ENCODE data around the gene SLC35F1.

The SLC35F1 gene

GRCh38 chr6:118103381-118104146 lies 196.5 kb downstream of the SLC35F1 start:
- DNase-seq: no peak

GRCh38 chr6:118122161-118122725 lies 215.2 kb downstream of the SLC35F1 start:
- peak in 6 of 56 donors; percentile 5 to 26 (median 11) for DNase-seq

- no peak for DNase-seq
Measured at GRCh38 chr6:118122801-118123200, 215.7 kb downstream of the SLC35F1 start.

- no peak for DNase-seq
Measured at GRCh38 chr6:118123503-118124037, 216.5 kb downstream of the SLC35F1 start.

- no peak for DNase-seq
Measured at GRCh38 chr6:118124851-118125250, 217.8 kb downstream of the SLC35F1 start.

GRCh38 chr6:118128755-118129154 lies 221.7 kb downstream of the SLC35F1 start:
- no peak for DNase-seq

- DNase-seq: no peak
Measured at GRCh38 chr6:118134206-118134605, 227.1 kb downstream of the SLC35F1 start.

- DNase-seq: no peak
Measured at GRCh38 chr6:118134736-118135135, 227.7 kb downstream of the SLC35F1 start.

GRCh38 chr6:118135371-118135770 lies 228.3 kb downstream of the SLC35F1 start:
- no peak for DNase-seq

GRCh38 chr6:118141211-118141610 lies 234.1 kb downstream of the SLC35F1 start:
- DNase-seq: no peak

GRCh38 chr6:118146584-118146983 lies 239.5 kb downstream of the SLC35F1 start:
- no peak for DNase-seq

GRCh38 chr6:118147511-118147910 lies 240.4 kb downstream of the SLC35F1 start:
- no peak for DNase-seq

- no peak for DNase-seq
Measured at GRCh38 chr6:118148561-118148960, 241.5 kb downstream of the SLC35F1 start.

GRCh38 chr6:118152524-118152923 lies 245.5 kb downstream of the SLC35F1 start:
- no peak for DNase-seq

GRCh38 chr6:118161343-118161742 lies 254.3 kb downstream of the SLC35F1 start:
- DNase-seq: no peak

- DNase-seq: no peak
Measured at GRCh38 chr6:118163542-118163941, 256.5 kb downstream of the SLC35F1 start.

GRCh38 chr6:118165500-118165899 lies 258.4 kb downstream of the SLC35F1 start:
- no peak for DNase-seq

- DNase-seq: no peak
Measured at GRCh38 chr6:118168421-118168820, 261.4 kb downstream of the SLC35F1 start.

- DNase-seq: no peak
Measured at GRCh38 chr6:118171852-118172251, 264.8 kb downstream of the SLC35F1 start.

GRCh38 chr6:118174071-118174470 lies 267.0 kb downstream of the SLC35F1 start:
- no peak for DNase-seq

GRCh38 chr6:118177720-118178119 lies 270.7 kb downstream of the SLC35F1 start:
- no peak for DNase-seq

GRCh38 chr6:118179048-118179447 lies 272.0 kb downstream of the SLC35F1 start:
- DNase-seq: no peak
